HUES64 (cell line): ENCODE results near the gene ITGB3.
"Not testable (repeated sequence)": the region's sequence is repeated elsewhere in the genome, so short reads cannot be mapped to it uniquely, and the experiment has no call there.

ENCODE experiments used
- H3K27ac ChIP-seq: 2 replicates; pipeline ENCODE4 v1.7.0; 2013; ENCODE audit warnings: low read depth, low read length, inconsistent platforms
- H3K27me3 ChIP-seq: 2 replicates; pipeline ENCODE4 v1.6.1; 2013; ENCODE audit warnings: mild to moderate bottlenecking, low read length; ENCODE audit not compliant: insufficient read depth
- H3K36me3 ChIP-seq: 2 replicates; pipeline ENCODE4 v1.6.1; 2013; ENCODE audit warnings: mild to moderate bottlenecking, low read length; ENCODE audit not compliant: insufficient read depth
- H3K4me1 ChIP-seq: 2 replicates; pipeline ENCODE4 v1.6.1; 2013; ENCODE audit warnings: mild to moderate bottlenecking, low read length, moderate library complexity; ENCODE audit not compliant: insufficient read depth
- H3K4me3 ChIP-seq: 2 replicates; pipeline ENCODE4 v1.5.1; 2013; ENCODE audit warnings: mild to moderate bottlenecking, low read length, moderate library complexity
- H3K9ac ChIP-seq: 2 replicates; pipeline ENCODE4 v1.6.1; 2013; ENCODE audit warnings: mild to moderate bottlenecking, low read depth, low read length
- H3K9me3 ChIP-seq: 2 replicates; pipeline ENCODE4 v1.6.1; 2013; ENCODE audit warnings: low read depth, low read length; ENCODE audit not compliant: insufficient read depth
- WGBS: fragments of 150-250, 120-280 bp; methylation state at CpG from one replicate; pipeline ENCODE4 v1.1.7; 2013; ENCODE audit warnings: missing lambda C conversion rate; 5-methylcytosine and 5-hydroxymethylcytosine counted together

ITGB3 gene

GRCh38 chr17:47223460-47223859 lies 30.2 kb upstream of the ITGB3 start:
- peaks cover 12% of the 10 kb centered on the region; the same call in 1 of the 2 replicates for H3K4me1 ChIP-seq
- H3K4me3 ChIP-seq = no peak overlapping the region
- H3K9me3 ChIP-seq = peaks cover 10% of the 10 kb centered on the region; the same call in 1 of the 2 replicates
- no peak overlapping the region for H3K27ac ChIP-seq
- H3K27me3 ChIP-seq = no peaks in the 10 kb centered on the region
- H3K36me3 ChIP-seq = no peaks in the 10 kb centered on the region
- H3K9ac ChIP-seq = no peak overlapping the region
- 86% methylated on average over 5 of the region's 5 CpGs for WGBS

GRCh38 chr17:47224077-47224476 lies 29.6 kb upstream of the ITGB3 start:
- H3K9me3 ChIP-seq, H3K27ac ChIP-seq, H3K36me3 ChIP-seq, H3K4me3 ChIP-seq, H3K27me3 ChIP-seq, H3K9ac ChIP-seq: not testable (repeated sequence)
- WGBS = 95% methylated on average over 2 of the region's 2 CpGs
- peaks cover 12% of the 10 kb centered on the region; the same call in 1 of the 2 replicates for H3K4me1 ChIP-seq

DNA sequence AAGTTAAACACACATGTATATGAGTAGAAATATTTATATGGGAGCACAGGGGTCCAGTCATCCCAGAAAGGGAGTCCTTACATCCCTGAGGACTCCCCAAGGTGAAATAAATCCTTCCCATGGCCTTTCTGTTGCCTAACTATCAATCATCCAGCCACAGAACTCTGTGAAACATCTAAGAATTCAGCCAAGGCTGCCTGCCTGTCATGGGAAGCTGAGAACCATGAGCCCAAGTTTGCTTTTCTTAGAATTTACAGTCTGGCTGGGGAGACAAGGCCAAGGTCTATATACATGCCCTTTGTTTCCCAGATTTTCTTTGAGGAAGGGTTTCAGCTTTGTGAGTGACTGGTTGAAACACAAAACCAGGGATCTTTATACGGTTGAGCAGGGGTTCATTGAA lies 28.7 kb upstream of the ITGB3 start:
- H3K4me1 ChIP-seq = peaks cover 13% of the 10 kb centered on the region
- H3K9ac ChIP-seq = no peak overlapping the region
- H3K27ac ChIP-seq = no peak overlapping the region
- H3K9me3 ChIP-seq = peaks cover 10% of the 10 kb centered on the region; the same call in 1 of the 2 replicates
- WGBS = 90% methylated on average over 1 of the region's 1 CpG
- no peaks in the 10 kb centered on the region for H3K27me3 ChIP-seq
- no peaks in the 10 kb centered on the region for H3K36me3 ChIP-seq
- no peak overlapping the region for H3K4me3 ChIP-seq

- Histone ChIP-seq H3K36me3 (no peaks in the 10 kb centered on the region), H3K9ac (no peak overlapping the region), H3K9me3 (peaks cover 10% of the 10 kb centered on the region; the same call in 1 of the 2 replicates), H3K4me1 (peaks cover 15% of the 10 kb centered on the region), H3K4me3 (no peak overlapping the region), H3K27ac (no peak overlapping the region), H3K27me3 (no peaks in the 10 kb centered on the region; the same call in 1 of the 2 replicates)
- 90% methylated on average over 2 of the region's 3 CpGs for WGBS
Observed at GRCh38 chr17:47225436-47225858, 28.2 kb upstream of the ITGB3 start.

GRCh38 chr17:47225911-47226688 lies 27.5 kb upstream of the ITGB3 start:
- H3K9me3 ChIP-seq = peaks cover 10% of the 10 kb centered on the region; the same call in 1 of the 2 replicates
- no peaks in the 10 kb centered on the region for H3K36me3 ChIP-seq
- H3K9ac ChIP-seq = no peak overlapping the region
- no peak overlapping the region for H3K4me3 ChIP-seq
- no peaks in the 10 kb centered on the region; the same call in 1 of the 2 replicates for H3K27me3 ChIP-seq
- peaks cover 9% of the 10 kb centered on the region for H3K4me1 ChIP-seq
- H3K27ac ChIP-seq = no peak overlapping the region
- WGBS = 100% methylated on average over 2 of the region's 2 CpGs

GRCh38 chr17:47227862-47228261 lies 25.8 kb upstream of the ITGB3 start:
- Histone ChIP-seq H3K4me3 (no peak overlapping the region), H3K9me3 (peaks cover 10% of the 10 kb centered on the region; the same call in 1 of the 2 replicates), H3K4me1 (peaks cover 5% of the 10 kb centered on the region; the same call in 1 of the 2 replicates), H3K36me3 (no peaks in the 10 kb centered on the region), H3K9ac (no peak overlapping the region), H3K27ac (no peak overlapping the region), H3K27me3 (no peaks in the 10 kb centered on the region; the same call in 1 of the 2 replicates)
- 86% methylated on average over 2 of the region's 2 CpGs for WGBS

- Histone ChIP-seq H3K4me3 (no peak overlapping the region), H3K27me3 (no peaks in the 10 kb centered on the region; the same call in 1 of the 2 replicates), H3K9me3 (no peaks in the 10 kb centered on the region), H3K4me1 (peaks cover 5% of the 10 kb centered on the region; the same call in 1 of the 2 replicates), H3K36me3 (no peaks in the 10 kb centered on the region), H3K27ac (no peak overlapping the region), H3K9ac (no peak overlapping the region)
- 16% methylated on average over 20 of the region's 22 CpGs for WGBS
Observed at GRCh38 chr17:47229535-47230443, 23.8 kb upstream of the ITGB3 start.

DNA sequence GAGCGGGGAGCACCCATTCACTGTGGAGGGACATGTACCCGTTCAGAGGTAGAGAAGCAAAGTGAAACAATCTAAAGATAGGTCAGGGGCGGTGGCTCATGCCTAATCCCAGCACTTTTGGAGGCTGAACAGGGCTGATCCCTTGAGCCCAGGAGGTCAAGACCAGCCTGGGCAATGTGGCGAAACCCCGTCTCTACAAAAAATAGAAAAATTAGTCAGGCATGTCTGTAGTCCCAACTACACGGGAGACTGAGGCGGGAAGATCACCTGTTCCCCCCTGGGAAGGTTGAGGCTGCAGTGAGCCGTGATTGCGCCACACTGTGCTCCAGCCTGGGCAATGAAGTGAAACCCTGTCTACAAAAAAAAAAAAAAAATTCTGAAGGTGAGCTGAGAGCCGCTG lies 22.8 kb upstream of the ITGB3 start:
- Histone ChIP-seq H3K27me3 (no peaks in the 10 kb centered on the region; the same call in 1 of the 2 replicates), H3K4me3 (no peak overlapping the region), H3K27ac (no peak overlapping the region), H3K9ac (no peak overlapping the region), H3K9me3 (no peaks in the 10 kb centered on the region), H3K36me3 (no peaks in the 10 kb centered on the region), H3K4me1 (peaks cover 5% of the 10 kb centered on the region; the same call in 1 of the 2 replicates)
- 88% methylated on average over 10 of the region's 10 CpGs for WGBS

DNA sequence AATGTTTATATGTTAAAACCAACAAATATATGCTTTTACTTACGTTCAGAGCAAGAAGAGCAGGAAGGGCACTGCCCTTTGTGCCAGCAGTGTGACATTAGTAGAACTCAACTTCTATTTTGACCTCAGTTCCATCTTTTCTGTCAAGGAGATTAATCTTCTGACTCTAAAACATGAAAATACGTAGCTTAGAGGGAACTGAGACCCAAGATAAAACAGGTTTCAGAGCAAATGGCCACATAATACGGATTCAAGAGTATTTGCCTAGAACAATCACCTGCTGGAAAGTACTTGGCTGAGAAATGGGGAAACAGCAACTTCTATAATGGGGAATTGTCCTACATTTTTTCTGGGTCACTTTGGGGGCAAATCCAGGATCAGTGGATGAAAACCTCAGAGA lies 22.3 kb upstream of the ITGB3 start:
- H3K36me3 ChIP-seq = no peaks in the 10 kb centered on the region
- no peak overlapping the region for H3K9ac ChIP-seq
- H3K4me1 ChIP-seq = peaks cover 5% of the 10 kb centered on the region; the same call in 1 of the 2 replicates
- H3K27ac ChIP-seq = no peak overlapping the region
- H3K27me3 ChIP-seq = no peaks in the 10 kb centered on the region; the same call in 1 of the 2 replicates
- 94% methylated on average over 3 of the region's 3 CpGs for WGBS
- no peak overlapping the region for H3K4me3 ChIP-seq
- H3K9me3 ChIP-seq = no peaks in the 10 kb centered on the region

DNA sequence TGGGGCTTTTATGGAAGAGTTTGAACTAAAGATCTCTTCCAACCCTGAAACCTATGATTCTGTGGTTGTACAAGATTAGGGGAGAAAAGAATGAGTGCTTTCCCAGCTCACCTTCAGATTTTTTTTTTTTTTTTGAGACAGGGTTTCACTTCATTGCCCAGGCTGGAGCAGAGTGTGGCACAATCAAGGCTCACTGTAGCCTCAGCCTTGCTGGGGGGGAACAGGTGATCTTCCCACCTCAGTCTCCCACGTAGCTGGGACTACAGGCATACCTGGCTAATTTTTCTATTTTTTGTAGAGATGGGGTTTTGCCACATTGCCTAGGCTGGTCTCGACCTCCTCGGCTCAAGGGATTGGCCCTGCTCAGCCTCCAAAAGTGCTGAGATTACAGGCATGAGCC lies 21.8 kb upstream of the ITGB3 start:
- Histone ChIP-seq H3K9me3 (no peaks in the 10 kb centered on the region), H3K27ac (no peak overlapping the region), H3K36me3 (no peaks in the 10 kb centered on the region), H3K4me3 (no peak overlapping the region), H3K9ac (no peak overlapping the region), H3K4me1 (peaks cover 5% of the 10 kb centered on the region; the same call in 1 of the 2 replicates), H3K27me3 (no peaks in the 10 kb centered on the region; the same call in 1 of the 2 replicates)
- 87% methylated on average over 3 of the region's 3 CpGs for WGBS

GRCh38 chr17:47232465-47232864 lies 21.2 kb upstream of the ITGB3 start:
- Histone ChIP-seq H3K9me3 (no peaks in the 10 kb centered on the region), H3K36me3 (no peaks in the 10 kb centered on the region), H3K4me3 (no peak overlapping the region), H3K4me1 (peaks cover 5% of the 10 kb centered on the region; the same call in 1 of the 2 replicates), H3K9ac (no peak overlapping the region), H3K27me3 (no peaks in the 10 kb centered on the region; the same call in 1 of the 2 replicates), H3K27ac (no peak overlapping the region)
- 89% methylated on average over 2 of the region's 2 CpGs for WGBS
